WTC11 (cell line): ENCODE data around the gene SLC5A10. TPM values are rescaled to one million over a fixed set of nuclear protein-coding genes. Genes with fewer than 3 reads are reported as not detected.

Experiments used
- ATAC-seq: fragments of 200-7000 bp; cut with Tn5 transposase; 2 replicates; pipeline ENCODE4 v1.10.0; 2021; ENCODE audit warnings: mild to moderate bottlenecking, moderate library complexity
- CTCF ChIA-PET: fragments of 300-600 bp; sonication (Branson Sonifier 250); formaldehyde crosslinking; loops from one replicate; lab custom pipeline; 2021; ENCODE audit warnings: antibody characterized with exemption; lab: Charles Lee
- POLR2A ChIA-PET: fragments of 350-600 bp; sonication (Branson Sonifier 250); formaldehyde crosslinking; loops from one replicate; lab custom pipeline; 2021; ENCODE audit warnings: antibody characterized with exemption; lab: Charles Lee
- DNase-seq: peaks from one replicate; pipeline ENCODE4 v3.0.0; 2021; ENCODE audit warnings: low spot score
- H3K27ac Mint-ChIP-seq: 2 replicates; pipeline ENCODE4 v1.8.0; 2021; ENCODE audit warnings: mixed read lengths
- H3K27me3 Mint-ChIP-seq: 2 replicates; pipeline ENCODE4 v1.8.0; 2021; ENCODE audit warnings: low read depth, mild to moderate bottlenecking, moderate library complexity, mixed read lengths
- H3K36me3 Mint-ChIP-seq: 2 replicates; pipeline ENCODE4 v1.8.0; 2021; ENCODE audit warnings: mixed read lengths
- H3K4me1 Mint-ChIP-seq: 2 replicates; pipeline ENCODE4 v1.8.0; 2022; ENCODE audit warnings: mixed read lengths
- H3K4me3 Mint-ChIP-seq: 2 replicates; pipeline ENCODE4 v1.8.0; 2021; ENCODE audit warnings: mild to moderate bottlenecking, moderate library complexity, mixed read lengths
- H3K9me3 Mint-ChIP-seq: 2 replicates; pipeline ENCODE4 v1.8.0; 2021; ENCODE audit warnings: mixed read lengths
- CBFB ChIP-seq: sonication (generic); formaldehyde crosslinking; IDR thresholded peaks from 2 replicates; pipeline ENCODE4 v1.8.1; 2022; ENCODE audit warnings: mild to moderate bottlenecking, low read depth, missing genetic modification reagents
- NR2C2 ChIP-seq: sonication (generic); formaldehyde crosslinking; IDR thresholded peaks from 2 replicates; pipeline ENCODE4 v1.8.0; 2022; ENCODE audit warnings: mild to moderate bottlenecking, missing genetic modification reagents
- NR3C1 ChIP-seq: sonication (generic); formaldehyde crosslinking; conservative IDR thresholded peaks from 2 replicates; pipeline ENCODE4 v1.8.1; 2023; ENCODE audit warnings: low read depth, mild to moderate bottlenecking, missing genetic modification reagents
- TP53 ChIP-seq: sonication (generic); formaldehyde crosslinking; IDR thresholded peaks from 2 replicates; pipeline ENCODE4 v1.8.1; 2023; ENCODE audit warnings: mild to moderate bottlenecking, missing genetic modification reagents
- ZBTB21 ChIP-seq: sonication (generic); formaldehyde crosslinking; IDR thresholded peaks from 2 replicates; pipeline ENCODE4 v1.8.1; 2023; ENCODE audit warnings: mild to moderate bottlenecking, missing genetic modification reagents, borderline replicate concordance
- ZNF121 ChIP-seq: sonication (generic); formaldehyde crosslinking; IDR thresholded peaks from 2 replicates; pipeline ENCODE4 v1.8.0; 2023; ENCODE audit warnings: missing genetic modification reagents
- total RNA-seq: library from RNA; stranded (reverse); gene quantifications from 3 replicates; pipeline ENCODE4 v1.2.3, GENCODE V29; 2021
- TF ChIP-seq, protein P1 (sequence below): sonication (generic); formaldehyde crosslinking; IDR thresholded peaks from 2 replicates; pipeline ENCODE4 v1.8.1; 2023; ENCODE audit warnings: mild to moderate bottlenecking, missing genetic modification reagents, borderline replicate concordance
- TF ChIP-seq, protein P2 (sequence below): sonication (generic); formaldehyde crosslinking; IDR thresholded peaks from 2 replicates; pipeline ENCODE4 v1.8.0; 2022; ENCODE audit warnings: mild to moderate bottlenecking, missing genetic modification reagents
- TF ChIP-seq, protein P3 (sequence below): fragments of 200-600 bp; IDR thresholded peaks from 2 replicates; pipeline ENCODE4 v1.8.0; 2022; ENCODE audit warnings: antibody characterized with exemption
- TF ChIP-seq, protein P4 (sequence below): sonication (generic); formaldehyde crosslinking; conservative IDR thresholded peaks from 2 replicates; pipeline ENCODE4 v1.8.1; 2023; ENCODE audit warnings: mild to moderate bottlenecking, low read depth, missing genetic modification reagents, moderate library complexity
- TF ChIP-seq, protein P5 (sequence below): fragments of 250-450 bp; sonication (Bioruptor Pico); IDR thresholded peaks from 2 replicates; pipeline ENCODE4 v1.9.0; 2021; ENCODE audit warnings: mild to moderate bottlenecking, borderline replicate concordance
- TF ChIP-seq, protein P6 (sequence below): sonication (generic); formaldehyde crosslinking; IDR thresholded peaks from 2 replicates; pipeline ENCODE4 v1.8.0; 2022; ENCODE audit warnings: mild to moderate bottlenecking, missing genetic modification reagents
- TF ChIP-seq, protein P7 (sequence below): sonication (generic); formaldehyde crosslinking; conservative IDR thresholded peaks from 2 replicates; pipeline ENCODE4 v1.8.1; 2022; ENCODE audit warnings: mild to moderate bottlenecking, missing genetic modification reagents

The SLC5A10 gene
- total RNA-seq, 1 experiment from 2014 or later = not detected

DNA sequence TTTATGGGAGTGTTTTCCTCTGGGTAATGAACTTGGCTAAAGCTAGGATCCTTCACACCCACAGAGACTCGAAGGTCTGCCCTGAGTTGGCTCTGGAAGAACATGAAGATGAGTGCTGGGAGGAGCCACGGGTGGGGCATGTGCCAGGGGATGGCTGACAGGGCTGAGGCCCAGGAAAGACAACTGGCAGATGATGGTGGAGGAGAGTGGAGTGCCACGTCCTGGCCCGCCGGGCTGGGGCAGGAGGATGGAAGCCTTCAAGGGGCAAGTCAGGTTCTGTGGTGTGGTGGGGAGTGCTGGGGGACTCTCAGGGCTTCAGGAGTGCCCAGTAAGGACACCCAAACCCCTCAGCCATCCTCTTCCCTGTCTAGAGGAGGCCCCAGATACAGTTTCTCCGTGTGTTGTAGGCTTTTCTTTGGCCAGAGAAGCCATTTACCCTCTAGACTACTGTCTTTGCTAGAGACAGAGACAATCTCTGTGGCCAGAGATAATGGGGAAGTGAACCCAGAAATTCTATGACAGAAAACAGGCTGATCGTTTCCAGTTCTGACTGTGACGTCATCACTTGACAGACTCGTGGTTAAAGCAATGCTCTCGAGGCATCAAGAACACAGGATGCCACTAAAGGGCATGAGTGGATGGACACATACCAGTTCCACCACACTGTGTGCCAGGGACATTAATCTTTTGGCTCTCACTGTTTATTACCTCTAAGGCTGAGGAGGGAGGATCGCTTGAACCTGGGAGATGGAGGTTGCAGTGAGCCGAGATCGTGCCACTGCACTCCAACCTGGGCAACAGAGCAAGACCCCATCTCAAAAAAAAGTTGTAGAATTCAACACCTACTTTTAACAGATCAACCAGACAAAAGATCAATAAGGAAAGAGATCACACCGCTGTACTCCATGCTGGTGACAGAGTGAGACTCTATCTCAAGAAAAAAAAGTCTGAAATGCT lies 18.6 kb upstream of the SLC5A10 start:
- ATAC-seq = no peak
- CTCF ChIA-PET = interaction anchor here (0.7 kb wide), 1 partner anchor 19 kb away, joined by 3 read pairs; the partner anchor contains the start of gene SLC5A10
- no peaks in the 10 kb centered on the region for H3K4me1 Mint-ChIP-seq

DNA sequence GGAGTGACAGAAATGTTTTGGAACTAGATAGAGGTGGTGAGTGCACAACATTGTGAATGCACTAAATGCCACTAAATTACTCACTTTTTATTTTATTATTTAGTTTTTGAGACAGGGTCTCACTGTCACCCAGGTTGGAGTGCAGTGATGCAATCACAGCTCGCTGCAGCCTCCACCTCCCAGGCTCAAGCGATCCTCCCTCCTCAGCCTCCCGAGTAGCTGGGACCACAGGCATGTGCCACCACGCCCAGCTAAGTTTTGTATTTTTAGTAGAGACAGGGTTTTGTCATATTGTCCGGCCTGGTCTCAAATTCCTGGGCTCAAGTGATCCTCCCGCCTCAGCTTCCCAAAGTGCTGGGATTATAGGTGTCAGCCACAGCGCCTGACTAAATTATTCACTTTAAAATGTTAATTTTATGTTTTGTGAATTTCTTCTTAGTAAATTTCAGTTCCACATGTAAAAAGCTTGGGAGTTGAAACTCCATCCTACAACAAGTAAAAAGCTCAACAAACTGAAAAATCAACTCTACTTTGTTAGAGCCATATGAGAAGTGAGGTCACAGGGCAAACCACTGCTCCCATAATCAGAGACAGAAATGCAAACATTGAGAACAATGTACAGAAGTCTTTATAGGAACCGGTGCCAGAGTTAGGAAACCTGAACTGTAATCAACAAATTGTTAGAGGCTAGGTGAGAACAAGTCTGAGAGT lies 13.8 kb upstream of the SLC5A10 start:
- DNase-seq (no peak), ATAC-seq (no peak)
- Mint-ChIP-seq H3K36me3 (no peaks in the 10 kb centered on the region), H3K4me1 (no peaks in the 10 kb centered on the region), H3K4me3 (no peak overlapping the region), H3K27ac (no peak overlapping the region), H3K27me3 (no peaks in the 10 kb centered on the region), H3K9me3 (no peaks in the 10 kb centered on the region)
- ChIA-PET POLR2A (interaction anchor here (1.0 kb wide), 1 partner anchor 63 kb away, joined by 3 read pairs; no protein-coding TSS in a partner anchor), CTCF (interaction anchor here (1.1 to 1.9 kb wide), 2 partner anchors 14 to 23 kb away, joined by 3 to 5 read pairs; partner anchors contain the start of gene SLC5A10)
- TF ChIP-seq NR2C2 (CRISPR knock-in tag) (no peak), CBFB (no peak), NR3C1 (CRISPR knock-in tag) (no peak), ZBTB21 (CRISPR knock-in tag) (no peak)
- TF ChIP-seq, protein P1, sequence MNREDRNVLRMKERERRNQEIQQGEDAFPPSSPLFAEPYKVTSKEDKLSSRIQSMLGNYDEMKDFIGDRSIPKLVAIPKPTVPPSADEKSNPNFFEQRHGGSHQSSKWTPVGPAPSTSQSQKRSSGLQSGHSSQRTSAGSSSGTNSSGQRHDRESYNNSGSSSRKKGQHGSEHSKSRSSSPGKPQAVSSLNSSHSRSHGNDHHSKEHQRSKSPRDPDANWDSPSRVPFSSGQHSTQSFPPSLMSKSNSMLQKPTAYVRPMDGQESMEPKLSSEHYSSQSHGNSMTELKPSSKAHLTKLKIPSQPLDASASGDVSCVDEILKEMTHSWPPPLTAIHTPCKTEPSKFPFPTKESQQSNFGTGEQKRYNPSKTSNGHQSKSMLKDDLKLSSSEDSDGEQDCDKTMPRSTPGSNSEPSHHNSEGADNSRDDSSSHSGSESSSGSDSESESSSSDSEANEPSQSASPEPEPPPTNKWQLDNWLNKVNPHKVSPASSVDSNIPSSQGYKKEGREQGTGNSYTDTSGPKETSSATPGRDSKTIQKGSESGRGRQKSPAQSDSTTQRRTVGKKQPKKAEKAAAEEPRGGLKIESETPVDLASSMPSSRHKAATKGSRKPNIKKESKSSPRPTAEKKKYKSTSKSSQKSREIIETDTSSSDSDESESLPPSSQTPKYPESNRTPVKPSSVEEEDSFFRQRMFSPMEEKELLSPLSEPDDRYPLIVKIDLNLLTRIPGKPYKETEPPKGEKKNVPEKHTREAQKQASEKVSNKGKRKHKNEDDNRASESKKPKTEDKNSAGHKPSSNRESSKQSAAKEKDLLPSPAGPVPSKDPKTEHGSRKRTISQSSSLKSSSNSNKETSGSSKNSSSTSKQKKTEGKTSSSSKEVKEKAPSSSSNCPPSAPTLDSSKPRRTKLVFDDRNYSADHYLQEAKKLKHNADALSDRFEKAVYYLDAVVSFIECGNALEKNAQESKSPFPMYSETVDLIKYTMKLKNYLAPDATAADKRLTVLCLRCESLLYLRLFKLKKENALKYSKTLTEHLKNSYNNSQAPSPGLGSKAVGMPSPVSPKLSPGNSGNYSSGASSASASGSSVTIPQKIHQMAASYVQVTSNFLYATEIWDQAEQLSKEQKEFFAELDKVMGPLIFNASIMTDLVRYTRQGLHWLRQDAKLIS (CRISPR knock-in tag) = no peak
- TF ChIP-seq, protein P2, sequence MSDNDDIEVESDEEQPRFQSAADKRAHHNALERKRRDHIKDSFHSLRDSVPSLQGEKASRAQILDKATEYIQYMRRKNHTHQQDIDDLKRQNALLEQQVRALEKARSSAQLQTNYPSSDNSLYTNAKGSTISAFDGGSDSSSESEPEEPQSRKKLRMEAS (CRISPR knock-in tag) = no peak
- TF ChIP-seq, protein P3, sequence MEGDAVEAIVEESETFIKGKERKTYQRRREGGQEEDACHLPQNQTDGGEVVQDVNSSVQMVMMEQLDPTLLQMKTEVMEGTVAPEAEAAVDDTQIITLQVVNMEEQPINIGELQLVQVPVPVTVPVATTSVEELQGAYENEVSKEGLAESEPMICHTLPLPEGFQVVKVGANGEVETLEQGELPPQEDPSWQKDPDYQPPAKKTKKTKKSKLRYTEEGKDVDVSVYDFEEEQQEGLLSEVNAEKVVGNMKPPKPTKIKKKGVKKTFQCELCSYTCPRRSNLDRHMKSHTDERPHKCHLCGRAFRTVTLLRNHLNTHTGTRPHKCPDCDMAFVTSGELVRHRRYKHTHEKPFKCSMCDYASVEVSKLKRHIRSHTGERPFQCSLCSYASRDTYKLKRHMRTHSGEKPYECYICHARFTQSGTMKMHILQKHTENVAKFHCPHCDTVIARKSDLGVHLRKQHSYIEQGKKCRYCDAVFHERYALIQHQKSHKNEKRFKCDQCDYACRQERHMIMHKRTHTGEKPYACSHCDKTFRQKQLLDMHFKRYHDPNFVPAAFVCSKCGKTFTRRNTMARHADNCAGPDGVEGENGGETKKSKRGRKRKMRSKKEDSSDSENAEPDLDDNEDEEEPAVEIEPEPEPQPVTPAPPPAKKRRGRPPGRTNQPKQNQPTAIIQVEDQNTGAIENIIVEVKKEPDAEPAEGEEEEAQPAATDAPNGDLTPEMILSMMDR = no peak
- TF ChIP-seq, protein P4, sequence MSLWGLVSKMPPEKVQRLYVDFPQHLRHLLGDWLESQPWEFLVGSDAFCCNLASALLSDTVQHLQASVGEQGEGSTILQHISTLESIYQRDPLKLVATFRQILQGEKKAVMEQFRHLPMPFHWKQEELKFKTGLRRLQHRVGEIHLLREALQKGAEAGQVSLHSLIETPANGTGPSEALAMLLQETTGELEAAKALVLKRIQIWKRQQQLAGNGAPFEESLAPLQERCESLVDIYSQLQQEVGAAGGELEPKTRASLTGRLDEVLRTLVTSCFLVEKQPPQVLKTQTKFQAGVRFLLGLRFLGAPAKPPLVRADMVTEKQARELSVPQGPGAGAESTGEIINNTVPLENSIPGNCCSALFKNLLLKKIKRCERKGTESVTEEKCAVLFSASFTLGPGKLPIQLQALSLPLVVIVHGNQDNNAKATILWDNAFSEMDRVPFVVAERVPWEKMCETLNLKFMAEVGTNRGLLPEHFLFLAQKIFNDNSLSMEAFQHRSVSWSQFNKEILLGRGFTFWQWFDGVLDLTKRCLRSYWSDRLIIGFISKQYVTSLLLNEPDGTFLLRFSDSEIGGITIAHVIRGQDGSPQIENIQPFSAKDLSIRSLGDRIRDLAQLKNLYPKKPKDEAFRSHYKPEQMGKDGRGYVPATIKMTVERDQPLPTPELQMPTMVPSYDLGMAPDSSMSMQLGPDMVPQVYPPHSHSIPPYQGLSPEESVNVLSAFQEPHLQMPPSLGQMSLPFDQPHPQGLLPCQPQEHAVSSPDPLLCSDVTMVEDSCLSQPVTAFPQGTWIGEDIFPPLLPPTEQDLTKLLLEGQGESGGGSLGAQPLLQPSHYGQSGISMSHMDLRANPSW (CRISPR knock-in tag) = no peak
- TF ChIP-seq, protein P5, sequence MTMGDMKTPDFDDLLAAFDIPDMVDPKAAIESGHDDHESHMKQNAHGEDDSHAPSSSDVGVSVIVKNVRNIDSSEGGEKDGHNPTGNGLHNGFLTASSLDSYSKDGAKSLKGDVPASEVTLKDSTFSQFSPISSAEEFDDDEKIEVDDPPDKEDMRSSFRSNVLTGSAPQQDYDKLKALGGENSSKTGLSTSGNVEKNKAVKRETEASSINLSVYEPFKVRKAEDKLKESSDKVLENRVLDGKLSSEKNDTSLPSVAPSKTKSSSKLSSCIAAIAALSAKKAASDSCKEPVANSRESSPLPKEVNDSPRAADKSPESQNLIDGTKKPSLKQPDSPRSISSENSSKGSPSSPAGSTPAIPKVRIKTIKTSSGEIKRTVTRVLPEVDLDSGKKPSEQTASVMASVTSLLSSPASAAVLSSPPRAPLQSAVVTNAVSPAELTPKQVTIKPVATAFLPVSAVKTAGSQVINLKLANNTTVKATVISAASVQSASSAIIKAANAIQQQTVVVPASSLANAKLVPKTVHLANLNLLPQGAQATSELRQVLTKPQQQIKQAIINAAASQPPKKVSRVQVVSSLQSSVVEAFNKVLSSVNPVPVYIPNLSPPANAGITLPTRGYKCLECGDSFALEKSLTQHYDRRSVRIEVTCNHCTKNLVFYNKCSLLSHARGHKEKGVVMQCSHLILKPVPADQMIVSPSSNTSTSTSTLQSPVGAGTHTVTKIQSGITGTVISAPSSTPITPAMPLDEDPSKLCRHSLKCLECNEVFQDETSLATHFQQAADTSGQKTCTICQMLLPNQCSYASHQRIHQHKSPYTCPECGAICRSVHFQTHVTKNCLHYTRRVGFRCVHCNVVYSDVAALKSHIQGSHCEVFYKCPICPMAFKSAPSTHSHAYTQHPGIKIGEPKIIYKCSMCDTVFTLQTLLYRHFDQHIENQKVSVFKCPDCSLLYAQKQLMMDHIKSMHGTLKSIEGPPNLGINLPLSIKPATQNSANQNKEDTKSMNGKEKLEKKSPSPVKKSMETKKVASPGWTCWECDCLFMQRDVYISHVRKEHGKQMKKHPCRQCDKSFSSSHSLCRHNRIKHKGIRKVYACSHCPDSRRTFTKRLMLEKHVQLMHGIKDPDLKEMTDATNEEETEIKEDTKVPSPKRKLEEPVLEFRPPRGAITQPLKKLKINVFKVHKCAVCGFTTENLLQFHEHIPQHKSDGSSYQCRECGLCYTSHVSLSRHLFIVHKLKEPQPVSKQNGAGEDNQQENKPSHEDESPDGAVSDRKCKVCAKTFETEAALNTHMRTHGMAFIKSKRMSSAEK (CRISPR knock-in tag) = no peak
- TF ChIP-seq, protein P6, sequence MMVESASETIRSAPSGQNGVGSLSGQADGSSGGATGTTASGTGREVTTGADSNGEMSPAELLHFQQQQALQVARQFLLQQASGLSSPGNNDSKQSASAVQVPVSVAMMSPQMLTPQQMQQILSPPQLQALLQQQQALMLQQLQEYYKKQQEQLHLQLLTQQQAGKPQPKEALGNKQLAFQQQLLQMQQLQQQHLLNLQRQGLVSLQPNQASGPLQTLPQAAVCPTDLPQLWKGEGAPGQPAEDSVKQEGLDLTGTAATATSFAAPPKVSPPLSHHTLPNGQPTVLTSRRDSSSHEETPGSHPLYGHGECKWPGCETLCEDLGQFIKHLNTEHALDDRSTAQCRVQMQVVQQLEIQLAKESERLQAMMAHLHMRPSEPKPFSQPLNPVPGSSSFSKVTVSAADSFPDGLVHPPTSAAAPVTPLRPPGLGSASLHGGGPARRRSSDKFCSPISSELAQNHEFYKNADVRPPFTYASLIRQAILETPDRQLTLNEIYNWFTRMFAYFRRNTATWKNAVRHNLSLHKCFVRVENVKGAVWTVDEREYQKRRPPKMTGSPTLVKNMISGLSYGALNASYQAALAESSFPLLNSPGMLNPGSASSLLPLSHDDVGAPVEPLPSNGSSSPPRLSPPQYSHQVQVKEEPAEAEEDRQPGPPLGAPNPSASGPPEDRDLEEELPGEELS (CRISPR knock-in tag) = no peak

More for the DNA sequence above, 18.6 kb upstream of the SLC5A10 start:
- no peak overlapping the region for H3K4me3 Mint-ChIP-seq
- H3K27ac Mint-ChIP-seq = peak overlapping the region; percentile 30; the same call in 1 of the 2 replicates
- POLR2A ChIA-PET = no interaction called here
- peaks cover 27% of the 10 kb centered on the region for H3K36me3 Mint-ChIP-seq
- TF ChIP-seq TP53 (CRISPR knock-in tag) = no peak
- TF ChIP-seq ZNF121 (CRISPR knock-in tag) = peak; percentile 77; the same call in 1 of the 2 replicates
- TF ChIP-seq, protein P7, sequence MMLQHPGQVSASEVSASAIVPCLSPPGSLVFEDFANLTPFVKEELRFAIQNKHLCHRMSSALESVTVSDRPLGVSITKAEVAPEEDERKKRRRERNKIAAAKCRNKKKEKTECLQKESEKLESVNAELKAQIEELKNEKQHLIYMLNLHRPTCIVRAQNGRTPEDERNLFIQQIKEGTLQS (CRISPR knock-in tag) = no peak
- TF ChIP-seq, all 79 proteins: peak for 1
- DNase-seq = no peak
- no peaks in the 10 kb centered on the region for H3K27me3 Mint-ChIP-seq
- H3K9me3 Mint-ChIP-seq = no peaks in the 10 kb centered on the region
